ENCODE measurements around the gene JARID2.

DNA sequence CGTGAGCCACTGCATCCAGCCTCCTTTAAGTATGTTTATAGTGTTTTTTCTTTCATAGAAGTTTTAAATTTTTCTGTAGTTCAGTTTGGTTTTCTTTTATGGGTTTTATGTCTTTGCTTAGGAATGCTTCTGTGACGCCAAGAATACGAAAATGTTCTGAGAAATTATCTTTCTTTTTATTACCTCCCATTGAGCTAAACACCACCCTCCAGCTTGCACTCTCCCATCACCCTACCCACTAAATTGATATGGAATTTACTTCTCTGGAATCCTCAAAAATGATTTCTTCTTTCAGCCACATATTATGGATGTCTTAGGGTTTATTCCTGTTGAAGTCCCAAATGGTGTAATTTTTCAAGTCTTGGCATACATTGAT is 38.1 kb downstream of the JARID2 start:
- TF ChIP-seq, protein P1, sequence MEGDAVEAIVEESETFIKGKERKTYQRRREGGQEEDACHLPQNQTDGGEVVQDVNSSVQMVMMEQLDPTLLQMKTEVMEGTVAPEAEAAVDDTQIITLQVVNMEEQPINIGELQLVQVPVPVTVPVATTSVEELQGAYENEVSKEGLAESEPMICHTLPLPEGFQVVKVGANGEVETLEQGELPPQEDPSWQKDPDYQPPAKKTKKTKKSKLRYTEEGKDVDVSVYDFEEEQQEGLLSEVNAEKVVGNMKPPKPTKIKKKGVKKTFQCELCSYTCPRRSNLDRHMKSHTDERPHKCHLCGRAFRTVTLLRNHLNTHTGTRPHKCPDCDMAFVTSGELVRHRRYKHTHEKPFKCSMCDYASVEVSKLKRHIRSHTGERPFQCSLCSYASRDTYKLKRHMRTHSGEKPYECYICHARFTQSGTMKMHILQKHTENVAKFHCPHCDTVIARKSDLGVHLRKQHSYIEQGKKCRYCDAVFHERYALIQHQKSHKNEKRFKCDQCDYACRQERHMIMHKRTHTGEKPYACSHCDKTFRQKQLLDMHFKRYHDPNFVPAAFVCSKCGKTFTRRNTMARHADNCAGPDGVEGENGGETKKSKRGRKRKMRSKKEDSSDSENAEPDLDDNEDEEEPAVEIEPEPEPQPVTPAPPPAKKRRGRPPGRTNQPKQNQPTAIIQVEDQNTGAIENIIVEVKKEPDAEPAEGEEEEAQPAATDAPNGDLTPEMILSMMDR (IDR thresholded peaks at IDR 0.05): no peak
- no peak for TF ChIP-seq POLR2A (IDR thresholded peaks at IDR 0.05)

Data from testis (tissue), 2 donors.